Left ventricle myocardium inferior (tissue), 1 donor: Measurements from ENCODE around the gene RASAL2. TPM values are rescaled to one million over a fixed set of nuclear protein-coding genes. Genes with fewer than 3 reads are reported as not detected.

ENCODE experiments used
- DNase-seq: peaks from one replicate; pipeline ENCODE4 v3.0.0-alpha.2; 2020
- H3K27ac ChIP-seq: fragments of 200-600 bp; replicated peaks from 2 replicates; pipeline ENCODE4 v1.8.0; 2021
- H3K27me3 ChIP-seq: fragments of 200-600 bp; 2 replicates; pipeline ENCODE4 v1.8.0; 2021; ENCODE audit warnings: low read depth
- H3K36me3 ChIP-seq: fragments of 200-600 bp; 2 replicates; pipeline ENCODE4 v1.8.0; 2021
- H3K4me1 ChIP-seq: fragments of 200-600 bp; 2 replicates; pipeline ENCODE4 v1.8.0; 2021
- H3K4me3 ChIP-seq: fragments of 200-600 bp; 2 replicates; pipeline ENCODE4 v1.8.0; 2021; ENCODE audit warnings: mild to moderate bottlenecking, moderate library complexity
- H3K9me3 ChIP-seq: fragments of 200-600 bp; replicated peaks from 2 replicates; pipeline ENCODE4 v1.8.0; 2021
- CTCF ChIP-seq: fragments of 200-600 bp; IDR thresholded peaks from 2 replicates; pipeline ENCODE4 v1.8.0; 2021; ENCODE audit warnings: antibody characterized with exemption, mild to moderate bottlenecking, borderline replicate concordance
- intact Hi-C: fragments of 100-400 bp; cut with micrococcal nuclease; formaldehyde crosslinking; loops from one replicate; pipeline ENCODE4 v1.11.0; 2022
- total RNA-seq: library from RNA; stranded (reverse); fragmentation: NEBNext Ultra II Directional; extraction: Animal tissue kit (Norgen Biotek cat#: 25700); gene quantifications from one replicate; pipeline ENCODE4 v1.2.1, GENCODE V29; 2021
- donor health status: DM: no; HTN: yes; CAD: no; lungs with severe emphysema.

RASAL2 gene
- total RNA-seq, 1 donor from 2014 or later, result 28.3 TPM

DNA sequence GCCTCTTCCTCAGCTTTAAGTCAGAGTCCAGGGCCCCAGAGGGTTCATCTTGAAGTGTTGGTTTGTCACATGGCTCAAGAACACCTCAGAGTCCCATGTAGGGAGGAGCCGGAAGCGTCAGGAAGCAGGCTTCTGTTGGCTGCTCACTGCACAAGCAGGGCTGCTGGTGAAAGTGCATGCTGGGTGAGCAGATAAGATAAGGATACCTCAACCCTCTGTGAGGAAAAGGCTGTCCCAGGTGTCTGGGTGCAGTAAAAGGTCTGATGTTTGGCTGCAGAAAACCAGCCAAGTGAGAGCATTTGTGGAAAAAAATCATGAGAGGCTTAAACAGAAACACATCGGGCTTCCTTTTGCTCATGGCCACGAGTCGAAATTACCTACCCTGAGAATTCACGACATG, 412.8 kb downstream of the RASAL2 start:
- no peak overlapping the region for H3K27ac ChIP-seq
- H3K9me3 ChIP-seq, result no peaks in the 10 kb centered on the region
- peaks cover 21% of the 10 kb centered on the region for H3K4me1 ChIP-seq
- H3K36me3 ChIP-seq, result no peaks in the 10 kb centered on the region
- no peak overlapping the region for H3K4me3 ChIP-seq
- intact Hi-C loops, result no loop called here
- TF ChIP-seq CTCF, result no peak
- no peaks in the 10 kb centered on the region for H3K27me3 ChIP-seq
- DNase-seq, result no peak

DNA sequence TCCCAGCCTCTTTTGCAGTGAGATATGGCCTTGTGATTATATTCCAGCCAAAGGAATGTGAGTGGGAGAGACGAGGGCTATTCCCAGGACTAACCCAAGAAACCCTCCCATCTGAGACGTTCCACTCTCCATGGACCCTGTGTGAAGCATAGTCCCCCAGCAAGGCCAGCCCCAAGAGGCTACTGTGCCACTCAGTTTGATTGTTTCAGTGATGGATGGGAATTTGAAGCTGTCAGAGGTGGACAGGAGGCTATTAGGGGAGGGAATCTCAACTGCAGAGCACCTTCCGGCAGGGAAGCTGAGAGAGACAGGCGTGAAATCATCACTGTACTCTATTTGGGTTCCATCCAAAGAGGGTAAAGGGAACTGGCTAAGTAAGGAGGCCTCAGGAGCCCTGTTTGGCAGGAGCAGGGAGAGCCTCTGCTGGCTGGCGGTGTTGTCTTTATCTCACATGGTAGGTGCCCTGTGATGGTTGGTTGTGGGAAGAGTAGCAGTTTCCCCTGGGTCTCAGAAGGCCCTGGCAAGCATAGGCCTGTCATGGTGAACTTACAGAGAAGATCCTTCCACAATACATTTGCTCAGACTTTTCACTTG, 415.6 kb downstream of the RASAL2 start:
- H3K27me3 ChIP-seq, result no peaks in the 10 kb centered on the region
- no peaks in the 10 kb centered on the region for H3K36me3 ChIP-seq
- no peaks in the 10 kb centered on the region for H3K9me3 ChIP-seq
- H3K4me1 ChIP-seq, result peaks cover 37% of the 10 kb centered on the region
- H3K4me3 ChIP-seq, result no peak overlapping the region
- no peak for TF ChIP-seq CTCF
- intact Hi-C loops, result no loop called here
- peak; percentile 26 for DNase-seq
- H3K27ac ChIP-seq, result no peak overlapping the region

- no peak for DNase-seq
- Histone ChIP-seq H3K4me3 (no peak overlapping the region), H3K27me3 (no peaks in the 10 kb centered on the region), H3K4me1 (peaks cover 37% of the 10 kb centered on the region), H3K9me3 (no peaks in the 10 kb centered on the region), H3K36me3 (no peaks in the 10 kb centered on the region), H3K27ac (no peak overlapping the region)
- no peak for TF ChIP-seq CTCF
- intact Hi-C loops, result no loop called here
Measured at GRCh38 chr1:178510155-178510554, 416.3 kb downstream of the RASAL2 start.

DNA sequence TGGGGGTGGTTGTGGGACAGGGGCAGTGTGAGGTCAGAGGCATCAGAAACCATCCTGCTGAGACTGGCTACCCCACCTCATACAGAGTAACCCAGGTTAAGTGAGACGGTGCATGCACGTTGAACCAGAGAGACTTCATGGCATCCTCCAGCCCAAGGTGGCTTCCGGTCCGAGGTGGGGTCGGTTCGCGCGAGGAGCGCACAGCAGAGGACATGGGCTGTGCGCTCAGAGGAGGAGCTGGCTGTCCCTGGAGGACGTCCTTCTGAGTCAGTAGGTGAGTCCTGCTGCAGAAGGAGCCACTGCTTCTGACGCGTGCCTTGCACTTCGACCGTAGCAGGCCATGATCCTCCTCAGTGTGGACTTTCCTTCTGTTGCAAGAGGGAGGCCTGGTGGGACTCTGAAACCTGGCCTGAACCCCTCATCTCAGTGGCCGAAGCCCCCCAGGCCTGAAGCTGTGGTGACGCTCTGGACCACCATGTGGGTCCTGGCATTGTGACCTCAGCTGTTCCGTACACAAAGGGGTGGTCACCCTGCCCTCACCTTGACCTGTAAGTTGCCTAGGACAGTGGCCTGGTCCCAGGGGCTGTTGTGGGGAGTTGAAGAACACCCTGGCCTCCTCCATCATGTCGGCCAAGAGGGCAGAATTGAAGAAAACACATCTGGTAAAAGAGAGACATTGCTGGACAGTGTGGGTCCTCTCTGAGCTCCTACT, 418.8 kb downstream of the RASAL2 start, which contains the start of gene TEX35:
Gene TEX35, plus strand, starts transcription at position 544 of the 712 bp plus-strand sequence. Its CDS starts 80 bp downstream, at position 624.
- Histone ChIP-seq H3K4me3 (no peak within 1 kb of the TSS), H3K27ac (peak within 1 kb of the TSS; percentile 56)
- DNase-seq, result no peak

More for the DNA sequence above, 418.8 kb downstream of the RASAL2 start, which contains the start of gene TEX35:
- intact Hi-C loops, result no loop called here
- H3K27me3 ChIP-seq, result no peaks in the 10 kb centered on the region
- TF ChIP-seq CTCF, result no peak
- no peaks in the 10 kb centered on the region for H3K36me3 ChIP-seq
- peaks cover 27% of the 10 kb centered on the region for H3K4me1 ChIP-seq
- H3K9me3 ChIP-seq, result no peaks in the 10 kb centered on the region
